ENCODE measurements around the gene SHD.
"Not testable (repeated sequence)": the region's sequence is repeated elsewhere in the genome, so short reads cannot be mapped to it uniquely, and the experiment has no call there.

DNA sequence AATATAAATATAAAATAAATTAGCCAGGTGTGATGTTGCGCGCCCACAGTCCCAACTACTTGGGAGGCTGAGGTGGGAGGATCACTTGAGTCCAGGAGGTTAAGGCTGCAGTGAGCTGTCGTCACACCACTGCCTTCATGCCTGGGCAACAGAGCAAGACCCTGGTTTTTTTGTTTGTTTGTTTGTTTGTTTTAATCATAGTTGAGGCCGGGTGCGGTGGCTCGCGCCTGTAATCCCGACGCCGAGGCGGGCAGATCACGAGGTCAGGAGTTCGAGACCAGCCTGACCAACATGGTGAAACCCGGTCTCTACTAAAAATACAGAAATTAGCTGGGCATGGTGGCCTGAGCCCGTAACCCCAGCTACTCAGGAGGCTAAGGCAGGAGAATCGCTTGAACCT is 41.6 kb upstream of the SHD start:
- TF ChIP-seq CTCF (IDR thresholded peaks at IDR 0.05; ENCODE audit: low read length); EZH2 (IDR thresholded peaks at IDR 0.05; ENCODE audit: borderline replicate concordance, low read length): not testable (repeated sequence)
